HepG2 (cell line): ENCODE measurements around the gene ADGRE3.

Experiments
- GMEB1 ChIP-seq: sonication (generic); formaldehyde crosslinking; IDR thresholded peaks from 2 replicates; pipeline ENCODE4 v1.5.1; 2020; ENCODE audit warnings: missing genetic modification reagents, mild to moderate bottlenecking, borderline replicate concordance
- POLR2A ChIP-seq, 2 experiments: IDR thresholded peaks; 2 replicates each; pipeline ENCODE4 v1.6.1; 2011; ENCODE audit warnings: low read depth in 2 of 2, low read length in 2 of 2, mild to moderate bottlenecking in 1 of 2, moderate library complexity in 1 of 2; ENCODE audit not compliant: insufficient read depth in 1 of 2
- SUZ12 ChIP-seq: fragments of 150-350 bp; IDR thresholded peaks from 2 replicates; pipeline ENCODE4 v1.6.1; 2014; ENCODE audit warnings: low read depth, low read length
- ZNF253 ChIP-seq: sonication (generic); formaldehyde crosslinking; IDR thresholded peaks from 2 replicates; pipeline ENCODE4 v1.8.0; 2022; ENCODE audit warnings: mild to moderate bottlenecking, missing genetic modification reagents, borderline replicate concordance
- ZSCAN31 ChIP-seq: sonication (generic); formaldehyde crosslinking; IDR thresholded peaks from 2 replicates; pipeline ENCODE4 v1.5.0; 2020; ENCODE audit warnings: low read depth, mild to moderate bottlenecking, missing genetic modification reagents
- TF ChIP-seq, protein P1 (sequence below): sonication (generic); formaldehyde crosslinking; IDR thresholded peaks from 2 replicates; pipeline ENCODE4 v1.5.0; 2020; ENCODE audit warnings: mild to moderate bottlenecking, missing genetic modification reagents, moderate library complexity

GRCh38 chr19:14677464-14677863 is 2.8 kb upstream of the ADGRE3 start:
- TF ChIP-seq POLR2A (IDR thresholded peaks at IDR 0.05; ENCODE audit: insufficient read depth in 1 of 2, low read depth in 2 of 2, low read length in 2 of 2) (no peak), GMEB1 (CRISPR knock-in tag) (no peak), ZSCAN31 (CRISPR knock-in tag) (no peak), ZNF253 (CRISPR knock-in tag) (no peak), SUZ12 (no peak)
- TF ChIP-seq, protein P1, sequence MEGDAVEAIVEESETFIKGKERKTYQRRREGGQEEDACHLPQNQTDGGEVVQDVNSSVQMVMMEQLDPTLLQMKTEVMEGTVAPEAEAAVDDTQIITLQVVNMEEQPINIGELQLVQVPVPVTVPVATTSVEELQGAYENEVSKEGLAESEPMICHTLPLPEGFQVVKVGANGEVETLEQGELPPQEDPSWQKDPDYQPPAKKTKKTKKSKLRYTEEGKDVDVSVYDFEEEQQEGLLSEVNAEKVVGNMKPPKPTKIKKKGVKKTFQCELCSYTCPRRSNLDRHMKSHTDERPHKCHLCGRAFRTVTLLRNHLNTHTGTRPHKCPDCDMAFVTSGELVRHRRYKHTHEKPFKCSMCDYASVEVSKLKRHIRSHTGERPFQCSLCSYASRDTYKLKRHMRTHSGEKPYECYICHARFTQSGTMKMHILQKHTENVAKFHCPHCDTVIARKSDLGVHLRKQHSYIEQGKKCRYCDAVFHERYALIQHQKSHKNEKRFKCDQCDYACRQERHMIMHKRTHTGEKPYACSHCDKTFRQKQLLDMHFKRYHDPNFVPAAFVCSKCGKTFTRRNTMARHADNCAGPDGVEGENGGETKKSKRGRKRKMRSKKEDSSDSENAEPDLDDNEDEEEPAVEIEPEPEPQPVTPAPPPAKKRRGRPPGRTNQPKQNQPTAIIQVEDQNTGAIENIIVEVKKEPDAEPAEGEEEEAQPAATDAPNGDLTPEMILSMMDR (CRISPR knock-in tag): no peak
